ENCODE measurements around the gene OR5H2. TPM values are rescaled to one million over a fixed set of nuclear protein-coding genes. Genes with fewer than 3 reads are reported as not detected.

Gene OR5H2
- total and polyA plus RNA-seq, 2 donors (not counting 1 experiment from before 2014, with no cell fraction given): not detected

DNA sequence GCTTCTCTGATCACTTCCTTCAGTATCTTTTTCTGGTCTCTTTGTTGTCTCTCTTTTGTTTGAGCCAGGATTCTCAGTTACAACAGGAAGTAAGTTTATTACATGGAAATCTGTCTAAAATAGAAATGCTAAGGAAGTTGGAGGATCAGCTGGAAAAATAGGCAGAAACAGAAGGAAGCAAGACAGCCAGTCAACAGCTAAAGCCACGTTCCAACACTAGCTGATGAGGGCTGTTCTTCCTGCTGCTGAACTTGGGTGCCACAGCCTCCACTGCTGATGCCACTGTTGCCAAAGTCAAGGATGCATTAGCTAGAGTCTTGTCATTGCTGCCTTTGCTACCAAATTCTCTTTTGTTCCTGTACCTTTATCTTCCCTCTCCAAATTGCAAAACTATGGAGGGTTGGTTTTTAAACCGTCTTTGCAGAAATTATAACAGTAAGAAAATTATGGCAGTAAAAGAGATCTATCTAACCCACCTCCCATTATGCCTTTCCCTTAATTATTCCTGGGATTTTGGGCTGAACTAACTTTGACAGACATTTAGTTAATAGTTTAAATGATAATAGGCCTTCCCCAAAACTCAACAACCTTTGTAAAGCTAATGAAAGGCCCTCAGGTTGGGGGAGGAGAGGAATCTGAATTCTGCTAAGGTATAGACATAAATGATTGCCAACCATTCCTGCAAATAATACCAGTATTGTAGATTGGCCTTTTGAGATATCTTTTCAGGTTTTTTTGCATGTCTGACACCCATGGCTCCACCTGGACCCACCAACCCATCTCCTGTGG lies 44.0 kb downstream of the OR5H2 start:
- TF ChIP-seq EZH2 (IDR thresholded peaks at IDR 0.05; ENCODE audit: low read length, missing control alignments) (no peak), CTCF (conservative IDR thresholded peaks at IDR 0.05 in 1 of 2, IDR thresholded peaks at IDR 0.05 in 1 of 2; ENCODE audit: low read depth in 1 of 2, low read length in 2 of 2) (no peak)
- Histone ChIP-seq H3K36me3 (ENCODE audit: control insufficient read depth, insufficient read depth, low read length) (no peaks in the 10 kb centered on the region), H3K79me2 (ENCODE audit: control insufficient read depth, insufficient read depth, low read length) (no peaks in the 10 kb centered on the region), H4K20me1 (ENCODE audit: control insufficient read depth, extremely low read depth, insufficient read depth, low read length) (no peaks in the 10 kb centered on the region), H3K9me3 (ENCODE audit: control insufficient read depth, insufficient read depth, low read depth, low read length) (no peaks in the 10 kb centered on the region), H3K4me1 (ENCODE audit: control insufficient read depth, extremely low read depth, insufficient read depth, low read length) (no peaks in the 10 kb centered on the region), H2AFZ (ENCODE audit: low read length) (no peak overlapping the region), H3K4me2 (ENCODE audit: extremely low read depth, insufficient read depth, low read length) (no peak overlapping the region), H3K27me3 (ENCODE audit: control insufficient read depth, insufficient read depth, low read length) (no peaks in the 10 kb centered on the region), H3K4me3 (replicated peaks in 1 of 4; ENCODE audit: control extremely low read depth in 1 of 4, insufficient read depth in 1 of 4, low read depth in 3 of 4, low read length in 4 of 4) (no peak overlapping the region), H3K9ac (ENCODE audit: insufficient read depth, low read length) (no peak overlapping the region), H3K27ac (ENCODE audit: insufficient read depth, low read length) (no peak overlapping the region)
- DNase-seq (ENCODE audit: low read depth in 2 of 2): no peak

DNA sequence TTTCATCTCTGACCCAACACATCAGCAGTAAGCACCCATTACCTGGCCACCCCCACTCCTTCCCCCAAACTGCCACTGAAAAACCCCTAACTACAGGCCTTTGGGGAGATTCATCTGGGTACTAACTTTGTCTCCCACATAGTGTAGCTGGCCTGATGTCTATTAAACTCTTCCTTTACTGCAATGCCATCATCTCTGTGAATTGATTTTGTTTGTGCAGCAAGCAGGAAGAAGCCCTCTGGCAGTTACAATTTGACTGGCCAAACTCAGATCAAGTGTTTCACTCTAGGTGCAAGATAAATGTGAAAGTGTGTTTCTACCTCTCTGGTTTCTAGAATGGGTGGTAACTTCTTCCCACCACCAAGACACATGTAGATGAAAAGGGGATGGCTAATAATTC lies 44.6 kb downstream of the OR5H2 start:
- Histone ChIP-seq H3K79me2 (ENCODE audit: control insufficient read depth, insufficient read depth, low read length) (no peaks in the 10 kb centered on the region), H3K9me3 (ENCODE audit: control insufficient read depth, insufficient read depth, low read depth, low read length) (no peaks in the 10 kb centered on the region), H3K4me1 (ENCODE audit: control insufficient read depth, extremely low read depth, insufficient read depth, low read length) (no peaks in the 10 kb centered on the region), H3K27me3 (ENCODE audit: control insufficient read depth, insufficient read depth, low read length) (no peaks in the 10 kb centered on the region), H3K9ac (ENCODE audit: insufficient read depth, low read length) (no peak overlapping the region), H3K27ac (ENCODE audit: insufficient read depth, low read length) (no peak overlapping the region), H3K4me3 (replicated peaks in 1 of 4; ENCODE audit: control extremely low read depth in 1 of 4, insufficient read depth in 1 of 4, low read depth in 3 of 4, low read length in 4 of 4) (no peak overlapping the region), H2AFZ (ENCODE audit: low read length) (no peak overlapping the region), H3K4me2 (ENCODE audit: extremely low read depth, insufficient read depth, low read length) (no peak overlapping the region), H4K20me1 (ENCODE audit: control insufficient read depth, extremely low read depth, insufficient read depth, low read length) (no peaks in the 10 kb centered on the region), H3K36me3 (ENCODE audit: control insufficient read depth, insufficient read depth, low read length) (no peaks in the 10 kb centered on the region)
- no peak for TF ChIP-seq EZH2 (IDR thresholded peaks at IDR 0.05; ENCODE audit: low read length, missing control alignments)
- no peak for TF ChIP-seq CTCF (conservative IDR thresholded peaks at IDR 0.05 in 1 of 2, IDR thresholded peaks at IDR 0.05 in 1 of 2; ENCODE audit: low read depth in 1 of 2, low read length in 2 of 2)
- DNase-seq (ENCODE audit: low read depth in 2 of 2): no peak

DNA sequence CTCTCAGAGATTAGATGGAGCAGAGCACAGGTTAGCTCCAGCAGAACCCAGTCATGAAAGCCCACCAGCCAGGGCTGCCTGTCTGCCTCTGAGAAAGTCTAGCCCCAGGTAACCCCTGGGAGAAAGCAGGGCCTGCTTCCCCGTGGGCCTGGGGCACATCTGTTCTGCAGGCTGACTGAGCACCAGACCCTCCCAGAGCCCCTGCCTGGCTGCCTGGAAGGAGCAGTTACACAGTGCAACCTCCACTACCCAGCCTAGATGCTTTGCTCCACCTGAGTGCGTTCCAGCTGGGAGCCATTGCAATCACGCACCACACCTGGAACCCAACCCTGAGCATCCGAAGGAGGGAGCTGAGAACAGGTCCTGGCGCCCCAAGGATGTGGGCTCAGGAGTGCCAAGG lies 46.6 kb downstream of the OR5H2 start:
- no peaks in the 10 kb centered on the region for H3K9me3 ChIP-seq (ENCODE audit: control insufficient read depth, insufficient read depth, low read depth, low read length)
- no peaks in the 10 kb centered on the region for H4K20me1 ChIP-seq (ENCODE audit: control insufficient read depth, extremely low read depth, insufficient read depth, low read length)
- H3K9ac ChIP-seq (ENCODE audit: insufficient read depth, low read length): no peak overlapping the region
- H3K4me2 ChIP-seq (ENCODE audit: extremely low read depth, insufficient read depth, low read length): no peak overlapping the region
- H3K36me3 ChIP-seq (ENCODE audit: control insufficient read depth, insufficient read depth, low read length): no peaks in the 10 kb centered on the region
- no peaks in the 10 kb centered on the region for H3K4me1 ChIP-seq (ENCODE audit: control insufficient read depth, extremely low read depth, insufficient read depth, low read length)
- no peaks in the 10 kb centered on the region for H3K79me2 ChIP-seq (ENCODE audit: control insufficient read depth, insufficient read depth, low read length)
- no peak overlapping the region for H3K4me3 ChIP-seq (replicated peaks in 1 of 4; ENCODE audit: control extremely low read depth in 1 of 4, insufficient read depth in 1 of 4, low read depth in 3 of 4, low read length in 4 of 4)
- no peak for TF ChIP-seq EZH2 (IDR thresholded peaks at IDR 0.05; ENCODE audit: low read length, missing control alignments)
- no peak for TF ChIP-seq CTCF (conservative IDR thresholded peaks at IDR 0.05 in 1 of 2, IDR thresholded peaks at IDR 0.05 in 1 of 2; ENCODE audit: low read depth in 1 of 2, low read length in 2 of 2)
- H3K27me3 ChIP-seq (ENCODE audit: control insufficient read depth, insufficient read depth, low read length): no peaks in the 10 kb centered on the region
- H2AFZ ChIP-seq (ENCODE audit: low read length): no peak overlapping the region
- H3K27ac ChIP-seq (ENCODE audit: insufficient read depth, low read length): no peak overlapping the region
- no peak for DNase-seq (ENCODE audit: low read depth in 2 of 2)

Data from fibroblast of lung (primary cell).